ENCODE measurements around the gene COL4A4.
A peak's percentile ranks its signal among the peaks of the same experiment; 100 is the strongest.

Gene COL4A4

DNA sequence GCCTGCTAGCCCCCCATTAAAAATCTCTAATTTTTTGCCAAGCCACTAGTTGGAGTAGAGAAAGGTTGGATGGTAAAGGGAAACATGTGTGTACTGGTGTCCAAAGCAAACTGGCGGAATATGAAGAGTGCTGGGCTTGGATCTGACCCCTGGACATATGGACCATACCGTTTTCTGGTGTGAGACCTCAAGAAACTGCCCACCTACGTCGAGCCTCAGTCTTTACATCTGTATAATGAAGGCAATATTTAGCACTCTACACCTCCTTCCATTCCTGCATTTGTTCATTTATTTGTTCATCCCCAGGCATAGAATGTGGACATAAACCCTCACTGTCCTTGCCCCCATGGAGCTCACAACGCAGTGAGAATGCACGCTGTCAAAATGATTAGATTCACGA is 185.7 kb downstream of the COL4A4 start:
- DNase-seq: no peak

DNA sequence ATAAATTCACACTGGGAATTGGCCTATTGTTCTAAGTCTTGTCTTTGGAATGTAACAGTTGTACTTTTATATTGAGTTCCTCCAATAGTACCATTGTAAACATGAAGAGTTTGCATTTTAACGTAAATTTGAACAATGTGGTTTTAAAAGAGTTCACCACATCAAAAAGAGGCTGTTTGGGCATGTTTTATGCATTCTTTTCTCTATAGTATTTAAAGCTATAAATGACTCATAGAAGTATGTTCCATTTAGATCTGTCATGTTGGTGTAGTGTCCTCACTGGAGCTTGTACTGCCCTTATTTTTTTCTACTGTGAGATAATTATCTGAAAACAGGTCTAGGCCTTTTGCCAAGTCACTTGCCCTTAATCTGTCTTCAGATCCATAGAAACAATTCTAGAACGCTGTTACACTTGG is 186.2 kb downstream of the COL4A4 start:
- DNase-seq: peak; percentile 13

DNA sequence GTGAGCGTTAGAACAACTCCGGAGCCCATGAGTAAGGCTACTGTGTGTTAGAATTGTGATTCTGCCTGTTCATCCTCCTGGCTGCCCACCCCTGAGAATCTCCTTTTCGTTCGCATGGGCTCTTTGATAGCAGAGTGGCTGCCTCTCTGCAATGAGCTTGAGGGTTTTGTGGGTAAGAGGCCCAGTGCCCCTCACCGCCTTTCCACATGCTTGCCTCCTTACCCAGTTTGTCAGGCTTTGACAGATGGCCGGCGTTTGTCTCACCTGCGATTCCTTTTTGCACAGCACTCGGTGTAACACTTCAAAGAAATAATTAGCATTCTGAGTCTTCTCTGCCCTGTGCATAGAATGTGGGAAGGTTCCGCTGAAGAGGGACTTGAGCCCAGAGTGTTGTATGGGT is 190.2 kb downstream of the COL4A4 start:
- no peak for DNase-seq

- DNase-seq: no peak
Measured at GRCh38 chr2:226971770-226972169, 192.2 kb downstream of the COL4A4 start.

- no peak for DNase-seq
Measured at GRCh38 chr2:226971084-226971483, 192.9 kb downstream of the COL4A4 start.

DNA sequence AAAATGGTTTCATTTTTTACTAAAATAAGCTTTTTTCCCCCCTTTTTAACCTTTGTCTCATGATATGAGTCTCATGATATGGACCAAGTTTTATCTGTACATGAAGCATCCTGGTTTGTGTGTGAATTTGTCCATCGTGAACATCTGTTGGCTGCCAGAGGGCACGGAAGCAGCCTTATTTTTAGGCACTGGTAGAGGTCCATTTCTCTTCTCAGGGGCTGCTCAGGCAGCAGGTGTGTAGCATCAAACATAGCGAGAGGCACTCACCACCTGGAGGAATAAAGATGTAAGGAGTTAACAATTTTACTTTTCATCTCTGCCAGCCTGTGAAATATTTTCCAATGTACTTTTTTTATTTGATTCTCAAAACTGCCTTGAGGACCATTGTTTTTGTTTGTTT is 193.6 kb downstream of the COL4A4 start:
- no peak for DNase-seq

DNA sequence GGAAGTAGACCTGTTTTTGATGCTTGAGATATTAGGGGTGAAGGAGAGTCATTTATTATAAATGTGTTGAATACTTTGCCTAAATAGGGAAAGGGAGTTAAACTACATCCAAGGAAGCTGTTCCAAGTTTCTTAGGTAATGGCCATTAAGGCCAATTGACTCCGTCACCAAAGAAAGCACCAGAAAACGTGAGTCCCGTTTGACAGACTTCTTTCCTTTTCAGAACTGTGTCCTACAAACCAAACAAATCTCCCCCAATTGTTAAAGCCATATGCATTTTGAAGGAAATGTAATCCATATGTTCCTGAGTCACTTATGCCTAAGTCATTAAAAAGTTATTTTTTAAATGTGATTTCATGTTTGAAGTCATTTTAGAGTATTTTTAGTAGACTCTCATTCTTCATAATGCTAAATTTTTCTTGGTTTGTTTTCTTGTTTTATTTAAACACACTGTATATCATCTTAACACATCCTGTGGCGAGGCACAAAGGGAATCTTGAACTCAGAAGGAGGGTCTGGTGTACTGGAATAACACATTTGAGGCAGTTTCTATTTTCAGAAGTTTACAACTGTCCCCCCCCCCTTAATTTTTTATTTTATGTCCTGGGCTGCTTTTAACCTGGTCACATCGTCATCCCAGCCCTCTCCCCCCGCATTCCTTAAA is 194.5 kb downstream of the COL4A4 start:
- DNase-seq: no peak

DNA sequence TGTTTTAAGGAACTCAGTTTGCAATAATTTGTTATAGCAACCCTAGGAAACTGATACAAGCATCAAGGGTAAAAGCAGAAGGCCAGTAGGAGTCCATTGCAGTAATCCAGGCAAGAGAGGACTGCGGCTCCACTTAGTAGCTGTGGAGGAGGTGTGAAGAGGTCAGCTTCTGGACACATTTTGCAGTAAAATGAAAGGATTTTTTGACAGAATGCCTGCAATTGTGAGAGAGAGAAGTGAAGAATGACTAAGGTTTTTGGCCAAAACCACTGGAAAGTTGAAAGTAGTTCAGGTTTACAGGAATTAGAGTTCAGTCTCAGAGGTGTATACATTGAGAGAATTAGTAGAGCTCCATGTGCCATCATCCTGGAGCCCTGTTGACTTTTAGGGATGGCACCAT is 198.6 kb downstream of the COL4A4 start:
- no peak for DNase-seq

DNA sequence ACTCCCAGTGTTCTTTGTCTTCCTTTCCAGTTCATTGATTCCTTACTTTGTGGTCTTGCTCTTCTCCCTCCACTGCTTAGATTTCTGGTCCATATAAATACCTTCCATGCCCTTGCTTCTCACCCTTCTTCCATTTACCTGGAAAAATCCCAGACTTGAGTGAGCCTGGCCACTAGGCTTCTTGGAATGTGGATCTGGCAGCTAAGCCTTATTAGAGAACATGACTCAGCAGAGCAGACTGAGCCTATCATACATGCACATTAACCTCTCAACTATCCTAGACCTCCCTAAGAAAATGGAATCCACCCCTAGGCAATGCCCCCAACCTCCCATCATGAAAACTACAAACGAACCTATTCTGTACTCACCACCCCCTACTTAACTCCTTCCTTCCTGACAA is 200.5 kb downstream of the COL4A4 start:
- peak; percentile 87 for DNase-seq

DNA sequence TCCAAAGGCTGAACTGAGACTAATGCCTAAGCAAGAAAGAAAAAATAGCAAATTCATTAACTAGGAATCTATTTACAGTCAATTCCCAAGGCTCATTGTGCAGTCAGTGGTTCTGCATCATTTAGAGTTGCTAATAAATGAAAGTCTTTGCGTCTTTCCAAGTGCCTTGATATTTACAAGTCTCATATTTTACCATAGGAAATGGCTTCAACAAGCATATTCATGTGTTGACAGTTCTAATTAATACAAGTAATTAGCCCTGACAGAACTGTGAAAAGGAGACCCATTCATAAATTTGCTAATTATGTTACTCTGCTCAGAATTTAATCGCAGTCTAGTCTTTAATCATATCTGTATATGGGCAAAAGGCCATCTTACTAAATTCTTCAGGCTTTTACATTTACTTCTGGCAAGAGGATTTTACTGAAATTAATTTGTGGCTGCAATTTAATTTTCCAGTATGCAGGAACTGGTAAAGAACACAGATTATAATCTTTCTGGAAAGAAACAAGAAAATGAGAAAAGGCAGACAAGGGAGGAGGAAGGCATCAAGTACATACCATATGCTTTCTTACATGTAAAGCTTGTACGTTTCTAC is 201.7 kb downstream of the COL4A4 start:
- DNase-seq: no peak

GRCh38 chr2:226959418-226959817 is 204.6 kb downstream of the COL4A4 start:
- DNase-seq: no peak

- DNase-seq: no peak
Measured at GRCh38 chr2:226956659-226957058, 207.3 kb downstream of the COL4A4 start.

- no peak for DNase-seq
Measured at GRCh38 chr2:226953826-226954225, 210.2 kb downstream of the COL4A4 start.

- no peak for DNase-seq
Measured at GRCh38 chr2:226953206-226953605, 210.8 kb downstream of the COL4A4 start.
